NB4 (cell line): ENCODE measurements around the gene ARL11.
"Not testable (repeated sequence)": the region's sequence is repeated elsewhere in the genome, so short reads cannot be mapped to it uniquely, and the experiment has no call there.

Experiments used
- DNase-seq: peaks from one replicate; pipeline ENCODE4 v3.0.0; 2010; ENCODE audit warnings: low read depth
- H3K4me3 ChIP-seq: one replicate; pipeline ENCODE4 v1.5.1; 2011; ENCODE audit warnings: mild to moderate bottlenecking, low read depth, low read length, moderate library complexity
- CTCF ChIP-seq: IDR thresholded peaks from one replicate; pipeline ENCODE4 v1.5.1; 2012; ENCODE audit warnings: low read depth, low read length
- MAX ChIP-seq: IDR thresholded peaks from 2 replicates; pipeline ENCODE4 v1.6.1; 2011; ENCODE audit warnings: low read depth, low read length
- MYC ChIP-seq: IDR thresholded peaks from 2 replicates; pipeline ENCODE4 v1.6.1; 2011; ENCODE audit warnings: low read depth, low read length
- POLR2A ChIP-seq: IDR thresholded peaks from 2 replicates; pipeline ENCODE4 v1.6.1; 2011; ENCODE audit warnings: mild to moderate bottlenecking; ENCODE audit not compliant: insufficient read length; ENCODE audit errors: extremely low read depth

The ARL11 gene

GRCh38 chr13:49602005-49602404, 26.3 kb upstream of the ARL11 start:
- no peak overlapping the region for H3K4me3 ChIP-seq
- DNase-seq = no peak
- TF ChIP-seq POLR2A = no peak
- TF ChIP-seq MAX = no peak
- no peak for TF ChIP-seq CTCF
- no peak for TF ChIP-seq MYC

GRCh38 chr13:49602615-49603014, 25.7 kb upstream of the ARL11 start:
- DNase-seq, H3K4me3 ChIP-seq: not testable (repeated sequence)

GRCh38 chr13:49604570-49604969, 23.7 kb upstream of the ARL11 start:
- no peak for DNase-seq

GRCh38 chr13:49606747-49607648, 21.3 kb upstream of the ARL11 start:
- DNase-seq = peak; percentile 90
- peak overlapping the region; percentile 30 for H3K4me3 ChIP-seq
- peak; percentile 70 for TF ChIP-seq MAX
- TF ChIP-seq POLR2A = no peak
- TF ChIP-seq MYC = 0 out of 2 replicates have a peak, but pooled peaks have one; percentile 22
- TF ChIP-seq CTCF = peak; percentile 84

More at GRCh38 chr13:49604570-49604969, 23.7 kb upstream of the ARL11 start:
- no peak overlapping the region for H3K4me3 ChIP-seq
- no peak for TF ChIP-seq CTCF
- TF ChIP-seq MAX = no peak
- TF ChIP-seq POLR2A = no peak
- TF ChIP-seq MYC = no peak

- no peak for DNase-seq
- H3K4me3 ChIP-seq = no peak overlapping the region
- TF ChIP-seq CTCF (no peak), POLR2A (no peak), MAX (no peak)
These were observed 20.5 kb upstream of the ARL11 start for GRCh38 chr13:49607761-49608160.

GRCh38 chr13:49608651-49609331, 19.5 kb upstream of the ARL11 start:
- peak; percentile 42 for DNase-seq
- H3K4me3 ChIP-seq = no peak overlapping the region
- TF ChIP-seq MYC = no peak
- no peak for TF ChIP-seq MAX
- no peak for TF ChIP-seq CTCF
- TF ChIP-seq POLR2A = no peak
